SH-SY5Y (cell line): ENCODE data around the gene NMNAT2.

Experiments used
- GATA2 ChIP-seq: IDR thresholded peaks from 2 replicates; pipeline ENCODE4 v1.6.1; 2011; ENCODE audit warnings: mild to moderate bottlenecking, low read depth, low read length
- GATA3 ChIP-seq: IDR thresholded peaks from 2 replicates; pipeline ENCODE4 v1.6.1; 2011; ENCODE audit warnings: low read depth, mild to moderate bottlenecking, low read length, moderate library complexity

DNA sequence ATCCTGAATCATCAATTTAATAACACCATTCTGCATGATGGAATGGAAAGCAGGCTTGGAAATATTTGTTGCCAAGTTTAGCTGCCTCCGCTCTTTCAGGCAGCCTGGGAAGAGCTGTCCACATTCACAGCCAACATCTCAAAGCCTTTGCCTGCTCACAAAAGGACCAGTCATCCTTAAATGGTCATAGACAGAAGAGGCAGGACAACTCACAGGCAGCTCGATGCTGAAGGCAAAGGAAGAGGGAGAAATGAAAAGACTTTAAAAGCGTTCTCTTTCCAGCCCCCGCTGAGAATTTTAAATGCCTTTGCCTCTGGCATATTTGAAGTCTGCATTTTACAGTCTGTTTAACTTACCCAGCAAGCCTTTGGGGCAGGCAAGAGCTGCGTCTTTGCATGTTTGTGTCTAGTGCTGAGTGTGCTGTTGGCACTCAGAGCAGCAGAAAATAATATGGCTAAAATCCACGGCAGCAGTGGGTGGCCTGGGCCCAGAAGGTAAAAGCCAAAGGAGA is 68.9 kb downstream of the NMNAT2 start:
- no peak for TF ChIP-seq GATA2
- TF ChIP-seq GATA3, result no peak
